Stimulated activated CD8-positive, alpha-beta memory T cell treated with anti-CD3 and anti-CD28 coated beads, Interleukin-15, amount 100 ng/mL, for 48 hours (primary cell): Measurements from ENCODE around the gene IQGAP2.

ENCODE experiments used
- DNase-seq, 2 donors: peaks; one replicate each; pipeline ENCODE4 v3.0.0-alpha.2; 2020; ENCODE audit warnings: low read depth in 2 of 2

Gene IQGAP2

DNA sequence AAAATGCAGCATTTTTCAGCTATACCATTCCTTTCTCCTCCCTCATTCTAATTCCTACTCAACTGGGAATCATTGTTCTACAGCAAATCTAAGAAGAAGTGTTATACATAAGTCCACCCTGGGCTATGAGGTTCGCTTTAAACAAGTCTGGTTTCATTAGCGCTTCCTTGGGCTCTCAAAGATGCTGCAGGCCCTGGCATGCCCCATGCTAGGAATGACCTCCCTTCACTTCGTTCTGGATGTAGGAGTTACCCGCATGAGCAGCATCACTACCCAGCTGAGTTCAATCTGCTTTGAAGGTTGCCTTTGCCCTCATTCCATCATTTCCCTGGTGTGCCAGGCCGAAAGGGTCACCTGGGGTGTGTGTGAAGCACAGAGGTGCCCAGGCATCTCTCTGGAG, 348.2 kb downstream of the IQGAP2 start:
- no peak for DNase-seq

DNA sequence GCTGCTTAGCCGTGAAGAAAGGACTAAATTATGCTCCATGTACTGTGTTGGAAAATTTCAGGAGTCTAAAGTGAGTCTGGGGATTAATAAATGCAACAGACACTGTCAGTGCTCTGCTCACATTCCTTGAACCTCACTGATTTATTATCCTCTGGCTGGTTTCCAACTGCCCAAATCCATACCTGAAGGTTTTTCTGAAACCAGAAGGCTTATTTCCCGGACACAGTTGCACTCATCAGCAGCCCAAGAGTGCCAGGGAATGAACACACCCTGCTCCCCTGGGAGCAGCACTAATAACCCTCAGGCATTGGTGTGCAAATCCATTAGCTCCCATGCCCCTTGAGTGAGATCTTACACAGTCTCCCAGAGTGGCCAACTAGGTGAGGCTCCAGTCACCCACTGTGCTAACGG, 351.6 kb downstream of the IQGAP2 start:
- DNase-seq = no peak

DNA sequence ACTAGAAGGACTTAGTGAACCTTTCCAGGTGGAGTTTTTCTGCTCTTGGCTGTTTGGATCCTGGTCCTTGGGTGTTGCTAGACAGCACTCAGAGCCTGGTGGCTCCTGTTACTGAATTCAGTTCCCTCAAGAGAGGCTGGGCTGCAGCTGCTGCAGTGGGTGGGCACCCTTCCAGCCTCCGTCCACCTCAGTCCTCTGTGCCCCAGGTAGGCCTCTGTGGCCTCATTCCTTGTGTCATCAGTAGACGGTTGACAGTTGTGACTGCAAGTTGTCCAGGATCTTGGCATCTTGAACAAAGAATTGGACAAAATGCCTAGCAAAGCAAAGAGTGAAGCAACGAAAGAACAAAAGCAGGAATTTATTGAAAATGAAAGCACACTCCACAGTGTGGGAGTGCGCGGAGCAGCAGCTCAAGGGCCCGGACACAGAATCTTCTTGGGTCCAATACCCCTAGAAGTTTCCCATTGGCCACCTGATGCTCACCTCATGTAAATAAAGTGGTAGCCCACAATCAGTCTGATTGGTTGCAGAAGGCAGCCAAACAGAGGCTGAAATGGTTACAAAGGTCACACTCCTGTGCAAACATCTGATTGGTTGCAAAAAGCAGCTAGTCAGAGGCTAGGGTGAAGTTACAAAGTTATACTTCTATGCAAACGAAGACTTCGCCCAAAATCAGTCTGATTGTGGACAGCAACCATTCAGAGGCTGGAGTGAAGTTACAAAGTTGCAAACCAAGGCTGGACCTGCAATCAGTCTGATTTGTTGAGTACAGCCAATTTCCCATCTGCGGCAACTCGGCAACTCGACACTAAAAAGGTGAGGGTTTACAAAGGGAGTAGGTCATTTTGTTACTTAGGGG, 352.9 kb downstream of the IQGAP2 start:
- DNase-seq = no peak

DNA sequence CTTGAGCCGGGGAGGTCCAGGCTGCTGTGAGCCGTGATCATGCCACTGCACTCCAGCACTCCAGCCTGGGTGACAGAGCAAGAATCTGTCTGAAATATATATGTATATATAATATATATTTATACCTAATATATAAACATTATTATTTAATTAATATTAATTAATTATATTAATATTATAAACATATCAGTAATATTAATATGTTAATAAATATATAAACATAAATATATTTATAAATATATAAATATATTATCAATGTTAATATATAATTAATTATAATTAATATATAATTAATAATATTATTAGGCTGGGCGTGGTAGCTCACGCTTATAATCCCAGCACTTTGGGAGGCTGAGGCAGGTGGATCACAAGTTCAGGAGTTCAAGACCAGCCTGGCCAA, 354.0 kb downstream of the IQGAP2 start:
- DNase-seq = no peak
